Ovary (tissue), 3 donors: ENCODE results near the gene SF1.

ENCODE experiments used
- CTCF ChIP-seq, 3 donors: fragments of 450-650 bp in 2 of 3; fragments of 200-600 bp in 1 of 3; IDR thresholded peaks; one replicate each; pipeline versions ENCODE4 v1.5.1 to v1.8.0; 2016 to 2022; ENCODE audit warnings: antibody characterized with exemption in 3 of 3, mild to moderate bottlenecking in 1 of 3
- EP300 ChIP-seq: sonication (generic); formaldehyde crosslinking; IDR thresholded peaks from one replicate; pipeline ENCODE4 v1.6.1; 2017; ENCODE audit warnings: antibody characterized with exemption
- POLR2A ChIP-seq: fragments of 450-650 bp; IDR thresholded peaks from one replicate; pipeline ENCODE4 v1.6.1; 2017; ENCODE audit warnings: antibody characterized with exemption, mild to moderate bottlenecking, moderate library complexity
- donor health status: DM: no; HTN: no; CAD: no.

GRCh38 chr11:64720640-64721358 is 57.5 kb downstream of the SF1 start:
- TF ChIP-seq CTCF (IDR thresholded peaks at IDR 0.05) (no peak), POLR2A (no peak), EP300 (no peak)
